Retinal pigment epithelial cell (primary cell): ENCODE data around the gene GAL3ST3.
"Not testable (repeated sequence)": the region's sequence is repeated elsewhere in the genome, so short reads cannot be mapped to it uniquely, and the experiment has no call there.

Experiments used
- DNase-seq: peaks from one replicate; pipeline ENCODE4 v3.0.0-alpha.2; 2010; ENCODE audit warnings: low read depth
- H3K4me3 ChIP-seq: 2 replicates; pipeline ENCODE4 v1.5.1; 2011; ENCODE audit warnings: mild to moderate bottlenecking, low read length, control low read depth, moderate library complexity
- CTCF ChIP-seq: conservative IDR thresholded peaks from 2 replicates; pipeline ENCODE4 v1.5.1; 2011; ENCODE audit warnings: low read depth, low read length, control low read depth, inconsistent platforms

GAL3ST3 gene

GRCh38 chr11:66048547-66049323 is at the start of gene GAL3ST3:
Gene GAL3ST3 (minus strand): TSS chr11:66049161. CDS start chr11:66045415, 3,746 bp downstream.
- H3K4me3 ChIP-seq, result peak within 1 kb of the TSS; percentile 47
- DNase-seq, result no peak
- TF ChIP-seq CTCF, result no peak

- DNase-seq, H3K4me3 ChIP-seq: not testable (repeated sequence)
Observed at GRCh38 chr11:66092125-66092524, 43.2 kb upstream of the GAL3ST3 start.

- TF ChIP-seq CTCF, result no peak
- DNase-seq, result no peak
- no peak overlapping the region for H3K4me3 ChIP-seq
Observed at GRCh38 chr11:66090288-66090687, 41.3 kb upstream of the GAL3ST3 start.

- no peak for TF ChIP-seq CTCF
- no peak for DNase-seq
- no peak overlapping the region for H3K4me3 ChIP-seq
Observed at GRCh38 chr11:66089067-66089466, 40.1 kb upstream of the GAL3ST3 start.

- TF ChIP-seq CTCF, result no peak
- no peak for DNase-seq
- H3K4me3 ChIP-seq, result no peak overlapping the region
Observed at GRCh38 chr11:66087148-66087908, 38.4 kb upstream of the GAL3ST3 start.

GRCh38 chr11:66084821-66085475 is 36.0 kb upstream of the GAL3ST3 start:
- no peak overlapping the region for H3K4me3 ChIP-seq
- no peak for DNase-seq
- TF ChIP-seq CTCF, result no peak

GRCh38 chr11:66083767-66084166 is 34.8 kb upstream of the GAL3ST3 start:
- no peak overlapping the region for H3K4me3 ChIP-seq
- no peak for TF ChIP-seq CTCF
- no peak for DNase-seq
